Smooth muscle cell (in vitro differentiated cells): ENCODE results near the gene ESRRA. TPM values are rescaled to one million over a fixed set of nuclear protein-coding genes. Genes with fewer than 3 reads are reported as not detected.

ENCODE experiments used
- DNase-seq: peaks from one replicate; lab custom pipeline; 2025; ENCODE audit not compliant: unreplicated experiment; lab: John Stamatoyannopoulos, UW
- H2AFZ ChIP-seq: fragments of 200-600 bp; sonication (generic); 2 replicates; pipeline ENCODE4 v1.6.0; 2016; ENCODE audit warnings: antibody characterized with exemption, low read depth, mild to moderate bottlenecking
- H3F3A ChIP-seq: fragments of 200-600 bp; sonication (generic); 2 replicates; pipeline ENCODE4 v1.6.0; 2017; ENCODE audit warnings: antibody characterized with exemption, low read depth
- H3K27ac ChIP-seq: fragments of 200-600 bp; sonication (generic); 2 replicates; pipeline ENCODE4 v1.5.1; 2016; ENCODE audit warnings: low read depth, mild to moderate bottlenecking
- H3K27me3 ChIP-seq: fragments of 200-600 bp; sonication (generic); 2 replicates; pipeline ENCODE4 v1.6.1; 2016; ENCODE audit warnings: low read depth, mild to moderate bottlenecking
- H3K36me3 ChIP-seq: fragments of 200-600 bp; sonication (generic); 2 replicates; pipeline ENCODE4 v1.5.1; 2016; ENCODE audit warnings: low read depth
- H3K4me1 ChIP-seq: fragments of 200-600 bp; sonication (generic); 2 replicates; pipeline ENCODE4 v1.5.1; 2016; ENCODE audit warnings: low read depth
- H3K4me2 ChIP-seq: fragments of 200-600 bp; sonication (generic); 2 replicates; pipeline ENCODE4 v1.6.0; 2016; ENCODE audit warnings: mild to moderate bottlenecking
- H3K4me3 ChIP-seq: fragments of 200-600 bp; sonication (generic); 2 replicates; pipeline ENCODE4 v1.5.1; 2016; ENCODE audit warnings: mild to moderate bottlenecking
- H3K79me2 ChIP-seq: fragments of 200-600 bp; sonication (generic); 2 replicates; pipeline ENCODE4 v1.6.0; 2016; ENCODE audit warnings: low read depth, mild to moderate bottlenecking
- H3K9ac ChIP-seq: fragments of 200-600 bp; sonication (generic); 2 replicates; pipeline ENCODE4 v1.6.0; 2016; ENCODE audit warnings: low read depth
- H3K9me3 ChIP-seq: fragments of 200-600 bp; sonication (generic); replicated peaks from 2 replicates; pipeline ENCODE4 v1.5.1; 2016; ENCODE audit warnings: low read depth
- H4K20me1 ChIP-seq: fragments of 200-600 bp; sonication (generic); 2 replicates; pipeline ENCODE4 v1.6.0; 2016; ENCODE audit warnings: low read depth
- WGBS: methylation state at CpG from one replicate; pipeline ENCODE4 v1.1.7; 2016; ENCODE audit warnings: low lambda C conversion rate; 5-methylcytosine and 5-hydroxymethylcytosine counted together
- polyA plus RNA-seq: library from polyadenylated mRNA; unstranded; fragments of >200 nt; fragmentation: Nextera tagmentation; extraction: Ambion mirVana; gene quantifications from 2 replicates; pipeline ENCODE4 v1.2.1, GENCODE V29; 2016
- total RNA-seq: library from RNA; depleted of rRNA; stranded (reverse); fragments of >200 nt; gene quantifications from 2 replicates; pipeline ENCODE4 v1.2.3, GENCODE V29; 2014
- TF ChIP-seq, protein P1 (sequence below): fragments of 200-600 bp; sonication (generic); IDR thresholded peaks from 2 replicates; pipeline ENCODE4 v1.5.1; 2017; ENCODE audit warnings: borderline replicate concordance, mild to moderate bottlenecking, antibody characterized with exemption; ENCODE audit not compliant: insufficient read depth, poor library complexity, severe bottlenecking

Gene ESRRA
- total and polyA plus RNA-seq, 2 experiments from 2014 or later, result 8.0 to 16.7 TPM

- 91% methylated on average over 12 of the region's 12 CpGs for WGBS
- no peak for DNase-seq
- TF ChIP-seq, protein P1, sequence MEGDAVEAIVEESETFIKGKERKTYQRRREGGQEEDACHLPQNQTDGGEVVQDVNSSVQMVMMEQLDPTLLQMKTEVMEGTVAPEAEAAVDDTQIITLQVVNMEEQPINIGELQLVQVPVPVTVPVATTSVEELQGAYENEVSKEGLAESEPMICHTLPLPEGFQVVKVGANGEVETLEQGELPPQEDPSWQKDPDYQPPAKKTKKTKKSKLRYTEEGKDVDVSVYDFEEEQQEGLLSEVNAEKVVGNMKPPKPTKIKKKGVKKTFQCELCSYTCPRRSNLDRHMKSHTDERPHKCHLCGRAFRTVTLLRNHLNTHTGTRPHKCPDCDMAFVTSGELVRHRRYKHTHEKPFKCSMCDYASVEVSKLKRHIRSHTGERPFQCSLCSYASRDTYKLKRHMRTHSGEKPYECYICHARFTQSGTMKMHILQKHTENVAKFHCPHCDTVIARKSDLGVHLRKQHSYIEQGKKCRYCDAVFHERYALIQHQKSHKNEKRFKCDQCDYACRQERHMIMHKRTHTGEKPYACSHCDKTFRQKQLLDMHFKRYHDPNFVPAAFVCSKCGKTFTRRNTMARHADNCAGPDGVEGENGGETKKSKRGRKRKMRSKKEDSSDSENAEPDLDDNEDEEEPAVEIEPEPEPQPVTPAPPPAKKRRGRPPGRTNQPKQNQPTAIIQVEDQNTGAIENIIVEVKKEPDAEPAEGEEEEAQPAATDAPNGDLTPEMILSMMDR, result no peak
- no peak overlapping the region for H3K4me2 ChIP-seq
- no peak overlapping the region for H3K27ac ChIP-seq
- H3K9me3 ChIP-seq, result no peaks in the 10 kb centered on the region
- H3F3A ChIP-seq, result no peaks in the 10 kb centered on the region
- peaks cover under 1% of the 10 kb centered on the region for H3K4me1 ChIP-seq
- H4K20me1 ChIP-seq, result no peaks in the 10 kb centered on the region
- no peaks in the 10 kb centered on the region for H3K36me3 ChIP-seq
- H3K79me2 ChIP-seq, result no peaks in the 10 kb centered on the region
- no peaks in the 10 kb centered on the region for H3K27me3 ChIP-seq
- H2AFZ ChIP-seq, result no peak overlapping the region
- no peak overlapping the region for H3K4me3 ChIP-seq
- no peak overlapping the region for H3K9ac ChIP-seq
Observed at GRCh38 chr11:64347193-64347867, 42.0 kb downstream of the ESRRA start.

GRCh38 chr11:64348383-64349024 is 43.2 kb downstream of the ESRRA start:
- no peak overlapping the region for H3K9ac ChIP-seq
- no peak for DNase-seq
- no peak overlapping the region for H3K27ac ChIP-seq
- 78% methylated on average over 10 of the region's 14 CpGs for WGBS
- TF ChIP-seq, protein P1, result no peak
- H3F3A ChIP-seq, result no peaks in the 10 kb centered on the region
- no peak overlapping the region for H3K4me3 ChIP-seq
- H3K4me2 ChIP-seq, result no peak overlapping the region
- H3K4me1 ChIP-seq, result no peaks in the 10 kb centered on the region
- H3K9me3 ChIP-seq, result no peaks in the 10 kb centered on the region
- H3K36me3 ChIP-seq, result no peaks in the 10 kb centered on the region
- no peaks in the 10 kb centered on the region for H3K27me3 ChIP-seq
- no peaks in the 10 kb centered on the region for H4K20me1 ChIP-seq
- no peak overlapping the region for H2AFZ ChIP-seq
- no peaks in the 10 kb centered on the region for H3K79me2 ChIP-seq

GRCh38 chr11:64349025-64349387 is 43.7 kb downstream of the ESRRA start:
- H3K27ac ChIP-seq, result no peak overlapping the region
- H3K4me2 ChIP-seq, result no peak overlapping the region
- H3K9me3 ChIP-seq, result no peaks in the 10 kb centered on the region
- no peaks in the 10 kb centered on the region for H3K27me3 ChIP-seq
- WGBS, result 93% methylated on average over 7 of the region's 7 CpGs
- no peaks in the 10 kb centered on the region for H3K4me1 ChIP-seq
- H3K9ac ChIP-seq, result no peak overlapping the region
- H2AFZ ChIP-seq, result no peak overlapping the region
- H3K79me2 ChIP-seq, result no peaks in the 10 kb centered on the region
- no peaks in the 10 kb centered on the region for H3K36me3 ChIP-seq
- TF ChIP-seq, protein P1, result no peak
- DNase-seq, result no peak
- H3F3A ChIP-seq, result no peaks in the 10 kb centered on the region
- H3K4me3 ChIP-seq, result no peak overlapping the region
- no peaks in the 10 kb centered on the region for H4K20me1 ChIP-seq
